GM19238 (cell line): ENCODE data around the gene KCNH5.
"Not testable (repeated sequence)": the region's sequence is repeated elsewhere in the genome, so short reads cannot be mapped to it uniquely, and the experiment has no call there.

ENCODE experiments used
- DNase-seq: peaks from one replicate; pipeline ENCODE4 v3.0.0; 2011; ENCODE audit warnings: low spot score; ENCODE audit not compliant: insufficient read length

The KCNH5 gene

DNA sequence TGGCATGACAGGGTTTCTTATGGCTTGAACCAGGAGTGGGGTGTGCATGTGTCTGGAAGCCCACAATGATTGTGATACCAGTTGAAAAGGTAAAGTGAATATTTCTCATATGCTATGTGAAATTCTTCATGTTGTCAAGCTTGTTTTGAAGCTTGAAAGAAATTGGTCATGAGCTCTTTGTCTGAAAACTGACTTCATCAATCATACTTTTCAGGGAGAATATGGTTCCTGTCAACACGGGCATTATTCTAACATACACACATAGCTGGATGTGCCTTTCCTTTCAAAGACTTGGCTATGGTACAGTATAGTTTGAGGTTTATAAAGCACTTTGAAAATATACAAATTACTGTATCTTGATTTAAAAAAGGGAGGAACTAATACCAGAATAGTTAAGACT, 158.8 kb downstream of the KCNH5 start:
- no peak for DNase-seq

DNA sequence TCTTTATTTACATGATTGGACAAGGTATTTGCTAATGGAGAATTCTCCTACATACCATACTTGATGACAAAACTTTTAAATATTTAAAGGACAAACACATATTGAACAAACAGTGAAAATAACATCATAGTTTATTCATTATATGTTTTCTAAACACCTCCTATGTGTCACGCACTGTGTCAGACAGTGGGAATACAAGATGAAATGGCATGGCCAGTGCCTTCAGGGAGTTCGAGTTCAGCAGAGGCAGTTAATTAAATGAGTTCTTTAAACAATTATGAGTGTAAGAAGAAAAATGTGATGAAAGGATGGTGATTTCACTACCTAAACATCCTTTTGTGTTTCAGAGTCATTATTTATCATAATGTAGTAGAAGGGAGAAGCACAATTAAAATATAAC, 159.8 kb downstream of the KCNH5 start:
- no peak for DNase-seq

GRCh38 chr14:62882967-62883366, 162.3 kb downstream of the KCNH5 start:
- no peak for DNase-seq

- DNase-seq = no peak
Measured at GRCh38 chr14:62866376-62866775, 178.9 kb downstream of the KCNH5 start.

DNA sequence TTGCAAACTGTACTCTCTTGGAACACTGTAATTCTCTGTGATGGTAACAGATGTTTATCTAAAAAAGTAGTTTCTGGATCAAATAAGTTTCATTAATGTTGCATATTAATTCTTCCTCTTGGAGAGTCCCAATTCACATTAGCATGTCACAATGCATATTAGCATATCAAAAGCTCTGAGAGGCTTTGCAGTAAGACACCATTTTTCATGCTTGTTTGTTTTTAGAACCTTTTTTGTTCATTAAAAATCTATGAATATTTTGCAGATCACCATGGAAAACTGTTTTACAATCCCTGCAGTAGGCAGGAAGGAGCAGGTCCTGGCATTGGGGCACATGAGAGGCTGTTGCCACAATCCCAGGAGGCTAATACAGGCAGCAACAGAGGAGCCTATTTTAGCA, 180.7 kb downstream of the KCNH5 start:
- DNase-seq = no peak

GRCh38 chr14:62858011-62858410, 187.2 kb downstream of the KCNH5 start:
- DNase-seq = not testable (repeated sequence)

DNA sequence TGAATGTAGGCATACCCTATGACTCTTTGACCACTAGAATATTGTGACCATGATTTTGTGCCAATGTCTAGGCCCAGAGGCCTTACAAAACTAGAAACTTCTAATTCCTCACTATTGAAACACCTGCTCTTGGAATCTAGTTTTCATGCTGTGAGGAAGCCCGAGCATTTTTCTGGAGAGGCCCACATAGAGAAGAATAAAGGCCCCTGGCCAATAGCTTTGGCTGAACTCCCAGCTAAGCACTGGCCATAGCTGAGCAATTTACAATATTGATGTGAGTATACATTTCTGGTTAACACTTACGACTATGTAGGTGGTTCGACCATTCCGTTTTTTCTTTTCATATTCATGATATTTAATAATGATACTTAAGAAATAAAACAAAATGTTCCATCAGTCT, 190.3 kb downstream of the KCNH5 start:
- no peak for DNase-seq

GRCh38 chr14:62847168-62847567, 198.1 kb downstream of the KCNH5 start:
- DNase-seq = no peak

GRCh38 chr14:62844546-62844945, 200.7 kb downstream of the KCNH5 start:
- DNase-seq = no peak

GRCh38 chr14:62824086-62824485, 221.2 kb downstream of the KCNH5 start:
- no peak for DNase-seq

DNA sequence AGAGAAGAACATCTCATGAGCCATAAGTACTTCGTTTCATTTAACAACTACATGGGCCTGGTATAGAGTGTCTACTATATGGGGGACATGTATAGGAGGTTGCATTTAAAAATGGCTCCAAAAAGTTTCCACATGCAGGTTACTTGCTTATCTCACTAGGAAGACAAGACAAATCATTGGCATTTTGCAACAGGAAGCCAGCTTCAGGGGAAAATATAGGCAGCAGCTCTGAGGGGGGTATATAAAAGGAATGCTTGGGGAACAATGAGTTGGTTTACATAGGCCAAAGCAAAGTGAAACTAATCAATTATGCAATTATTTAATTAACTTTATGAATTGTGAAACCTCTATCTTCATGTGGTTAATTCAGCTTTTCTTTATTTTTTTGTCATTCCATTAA, 225.3 kb downstream of the KCNH5 start:
- DNase-seq = no peak

DNA sequence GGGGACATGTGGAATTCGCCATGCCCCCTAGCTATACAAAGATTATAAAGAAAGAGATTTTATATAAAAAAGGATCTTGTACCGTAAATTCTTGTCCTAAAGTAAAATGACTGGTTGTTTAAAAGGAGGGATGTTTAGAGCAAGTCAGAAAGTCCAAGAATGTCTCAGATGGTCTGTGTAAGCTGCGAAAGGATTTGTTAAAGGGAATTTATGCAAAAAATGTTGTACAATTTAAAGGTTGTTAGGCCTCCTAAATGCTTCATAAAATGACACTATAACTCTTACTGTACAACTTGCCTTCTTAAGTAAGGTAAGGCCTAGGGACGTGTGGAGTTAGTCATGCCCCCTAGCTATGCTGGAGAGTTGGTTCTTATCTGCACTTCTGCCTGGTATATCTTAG, 237.6 kb downstream of the KCNH5 start:
- DNase-seq = no peak

DNA sequence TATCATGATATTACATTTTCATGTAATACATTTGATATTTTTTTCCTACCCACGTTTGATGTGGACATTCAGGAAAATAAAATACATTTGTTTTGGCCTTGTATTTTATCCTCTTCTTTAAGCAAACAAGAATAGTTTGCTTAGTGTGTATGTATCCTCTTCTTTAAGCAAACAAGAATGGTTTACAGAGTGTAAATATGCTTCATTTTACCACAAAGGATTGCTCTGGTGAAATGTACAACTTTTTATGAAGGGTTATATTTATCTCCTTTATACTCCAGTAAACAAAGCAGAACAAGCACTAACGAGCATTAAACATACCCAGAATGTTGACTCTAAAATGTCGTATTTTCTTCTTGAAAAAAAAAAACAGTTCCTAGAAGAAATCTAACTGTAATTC, 244.7 kb downstream of the KCNH5 start:
- no peak for DNase-seq

- no peak for DNase-seq
Measured at GRCh38 chr14:62796431-62796830, 248.8 kb downstream of the KCNH5 start.

GRCh38 chr14:62792578-62792977, 252.7 kb downstream of the KCNH5 start:
- DNase-seq = no peak

- not testable (repeated sequence) for DNase-seq
Measured at GRCh38 chr14:62781328-62781727, 263.9 kb downstream of the KCNH5 start.

- no peak for DNase-seq
Measured at GRCh38 chr14:62778852-62779251, 266.4 kb downstream of the KCNH5 start.

DNA sequence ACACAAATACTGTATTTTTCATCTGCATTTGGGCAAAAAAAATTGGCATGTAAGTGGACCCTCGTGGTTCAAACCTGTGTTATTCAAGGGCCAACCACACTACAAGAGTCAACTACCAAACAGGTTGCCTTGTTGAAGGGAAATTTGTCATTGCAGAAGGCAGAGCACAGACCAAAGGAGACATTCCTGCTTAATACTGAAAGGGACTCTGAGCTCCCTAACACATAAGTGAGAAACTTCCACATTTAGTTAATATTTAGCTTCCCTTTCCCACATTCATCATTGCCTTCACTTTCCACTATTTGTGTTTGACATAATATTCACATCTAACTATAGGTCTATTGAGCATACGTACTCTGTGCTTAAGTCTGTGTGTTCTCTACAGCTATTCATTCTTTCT, 266.9 kb downstream of the KCNH5 start:
- no peak for DNase-seq

GRCh38 chr14:62777510-62777909, 267.7 kb downstream of the KCNH5 start:
- no peak for DNase-seq

DNA sequence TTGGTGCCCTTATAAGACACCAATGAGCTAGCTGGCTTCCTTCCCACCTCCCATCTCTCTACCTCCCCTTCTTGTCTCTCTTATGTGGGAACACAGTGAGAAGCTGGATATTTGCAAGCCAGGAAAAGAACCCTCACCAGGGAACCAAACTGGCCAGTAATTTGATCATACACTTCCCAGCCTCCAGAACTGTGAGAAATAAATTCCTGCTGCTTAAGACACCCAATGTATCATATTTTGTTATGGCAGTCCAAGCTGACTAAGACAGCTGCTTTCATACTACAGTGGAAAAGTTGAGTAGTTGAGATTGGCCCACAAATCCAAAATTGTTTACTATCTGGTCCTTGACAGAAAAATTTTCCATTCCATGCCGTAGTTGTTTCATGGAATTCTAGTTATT, 269.0 kb downstream of the KCNH5 start:
- no peak for DNase-seq

DNA sequence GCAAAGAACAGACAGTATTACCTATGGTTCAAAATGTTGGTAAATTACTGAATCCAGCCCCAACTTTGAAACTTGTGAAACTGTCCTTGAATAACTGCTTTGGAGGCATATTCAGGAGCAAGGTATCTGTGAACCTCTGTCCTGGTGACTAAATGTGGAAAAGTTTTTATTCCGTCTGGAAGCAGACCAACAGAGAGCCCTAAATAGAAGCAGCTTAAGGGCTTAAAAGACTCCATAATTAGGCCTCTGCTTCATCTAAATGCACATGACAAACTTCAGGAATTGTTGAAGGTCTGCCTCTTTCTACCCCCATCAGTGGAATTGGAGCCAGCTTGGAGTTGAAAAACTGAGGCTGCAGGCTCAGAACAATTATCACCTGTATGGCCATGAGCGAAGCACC, 276.5 kb downstream of the KCNH5 start:
- DNase-seq = no peak

DNA sequence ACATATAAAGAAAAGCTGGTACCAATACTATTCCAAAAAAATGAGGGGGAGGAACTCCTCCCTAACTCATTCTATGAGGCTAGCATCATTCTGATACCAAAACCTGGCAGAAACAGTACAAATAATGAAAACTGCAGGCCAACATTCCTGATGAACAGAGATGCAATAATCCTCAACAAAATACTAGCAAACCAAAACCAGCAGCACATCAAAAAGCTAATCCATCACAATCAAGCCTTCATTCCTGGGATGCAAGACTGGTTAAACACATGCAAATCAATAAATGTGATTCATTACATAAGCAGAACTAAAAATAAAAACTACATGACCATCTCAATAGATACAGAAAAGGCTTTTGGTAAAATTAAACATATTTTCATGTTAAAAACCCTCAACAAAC, 281.3 kb downstream of the KCNH5 start:
- DNase-seq = no peak

GRCh38 chr14:62759796-62760195, 285.5 kb downstream of the KCNH5 start:
- no peak for DNase-seq

DNA sequence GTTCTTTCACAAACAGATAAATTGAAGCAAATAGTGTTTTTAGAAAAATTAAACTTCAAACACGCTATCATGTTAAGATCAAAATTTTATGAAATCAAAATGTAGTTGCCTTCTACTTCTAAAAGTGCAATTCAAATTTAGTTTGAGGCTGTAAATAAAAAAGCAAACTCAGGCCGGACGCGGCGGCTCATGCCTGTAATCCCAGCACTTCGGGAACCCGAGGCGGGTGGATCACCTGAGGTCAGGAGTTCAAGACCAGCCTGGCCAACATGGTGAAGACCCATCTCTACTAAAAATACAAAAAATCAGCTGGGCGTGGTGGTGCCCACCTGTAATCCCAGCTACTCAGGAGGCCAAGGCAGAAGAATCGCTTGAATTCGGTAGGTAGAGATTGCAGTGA, 298.4 kb downstream of the KCNH5 start:
- not testable (repeated sequence) for DNase-seq
